SJSA1 (cell line): ENCODE results near the gene SIL1. TPM values are rescaled to one million over a fixed set of nuclear protein-coding genes. Genes with fewer than 3 reads are reported as not detected.
"Not testable (repeated sequence)": the region's sequence is repeated elsewhere in the genome, so short reads cannot be mapped to it uniquely, and the experiment has no call there.

ENCODE experiments used
- DNase-seq, 2 experiments: peaks; one replicate each; pipeline ENCODE4 v3.0.0-alpha.2; 2015 to 2020; ENCODE audit warnings: low spot score in 2 of 2, low read depth in 1 of 2
- H3K27ac ChIP-seq: fragments of 250-450 bp; sonication (Bioruptor Pico); 2 replicates; pipeline ENCODE4 v1.5.1; 2020; ENCODE audit warnings: mild to moderate bottlenecking, moderate library complexity
- H3K27me3 ChIP-seq: fragments of 250-450 bp; sonication (Bioruptor Pico); replicated peaks from 2 replicates; pipeline ENCODE4 v1.5.1; 2020; ENCODE audit warnings: mild to moderate bottlenecking, moderate library complexity
- H3K36me3 ChIP-seq: fragments of 250-450 bp; sonication (Bioruptor Pico); 2 replicates; pipeline ENCODE4 v1.5.1; 2020; ENCODE audit warnings: mild to moderate bottlenecking
- H3K4me1 ChIP-seq: fragments of 250-450 bp; sonication (Bioruptor Pico); replicated peaks from 2 replicates; pipeline ENCODE4 v1.6.1; 2021; ENCODE audit warnings: mild to moderate bottlenecking
- H3K4me3 ChIP-seq: fragments of 250-450 bp; sonication (Bioruptor Pico); 2 replicates; pipeline ENCODE4 v1.5.1; 2020; ENCODE audit warnings: mild to moderate bottlenecking
- H3K9me3 ChIP-seq: fragments of 250-450 bp; sonication (Bioruptor Pico); replicated peaks from 2 replicates; pipeline ENCODE4 v1.5.1; 2020; ENCODE audit warnings: mild to moderate bottlenecking
- total RNA-seq: library from RNA; depleted of rRNA; stranded (reverse); fragments of >200 nt; shearing (Covaris generic); gene quantifications from 2 replicates; pipeline ENCODE4 v1.2.3, GENCODE V29; 2014

The SIL1 gene
- total RNA-seq, 1 experiment from 2014 or later: 58.2 TPM

- Histone ChIP-seq H3K27me3 (no peaks in the 10 kb centered on the region), H3K9me3 (no peaks in the 10 kb centered on the region), H3K36me3 (no peaks in the 10 kb centered on the region)
Measured at GRCh38 chr5:139090581-139090980, 107.6 kb downstream of the SIL1 start.

GRCh38 chr5:139088024-139088423 is 110.1 kb downstream of the SIL1 start:
- no peak for DNase-seq
- H3K27me3 ChIP-seq: no peaks in the 10 kb centered on the region
- H3K27ac ChIP-seq: no peak overlapping the region
- no peaks in the 10 kb centered on the region for H3K9me3 ChIP-seq
- H3K4me1 ChIP-seq: no peaks in the 10 kb centered on the region
- H3K4me3 ChIP-seq: no peak overlapping the region
- H3K36me3 ChIP-seq: no peaks in the 10 kb centered on the region

More at GRCh38 chr5:139090581-139090980, 107.6 kb downstream of the SIL1 start:
- DNase-seq: no peak
- H3K27ac ChIP-seq: no peak overlapping the region
- H3K4me1 ChIP-seq: no peaks in the 10 kb centered on the region
- no peak overlapping the region for H3K4me3 ChIP-seq

- Histone ChIP-seq H3K9me3 (no peaks in the 10 kb centered on the region), H3K27ac (no peak overlapping the region), H3K27me3 (no peaks in the 10 kb centered on the region), H3K4me3 (no peak overlapping the region), H3K36me3 (no peaks in the 10 kb centered on the region), H3K4me1 (no peaks in the 10 kb centered on the region)
- no peak for DNase-seq
Measured at GRCh38 chr5:139082813-139083498, 115.2 kb downstream of the SIL1 start.

- no peak for DNase-seq
- Histone ChIP-seq H3K36me3 (no peaks in the 10 kb centered on the region), H3K9me3 (no peaks in the 10 kb centered on the region), H3K27me3 (no peaks in the 10 kb centered on the region), H3K4me1 (no peaks in the 10 kb centered on the region), H3K27ac (no peak overlapping the region), H3K4me3 (no peak overlapping the region)
Measured at GRCh38 chr5:139079991-139080610, 118.1 kb downstream of the SIL1 start.

- no peaks in the 10 kb centered on the region for H3K9me3 ChIP-seq
- no peak for DNase-seq
- H3K4me3 ChIP-seq: no peak overlapping the region
Measured at GRCh38 chr5:139079225-139079990, 118.8 kb downstream of the SIL1 start.

GRCh38 chr5:139078345-139078744 is 119.8 kb downstream of the SIL1 start:
- Histone ChIP-seq H3K27me3 (no peaks in the 10 kb centered on the region), H3K4me1 (no peaks in the 10 kb centered on the region), H3K4me3 (no peak overlapping the region), H3K27ac (no peak overlapping the region), H3K36me3 (no peaks in the 10 kb centered on the region), H3K9me3 (no peaks in the 10 kb centered on the region)
- no peak for DNase-seq

More at GRCh38 chr5:139079225-139079990, 118.8 kb downstream of the SIL1 start:
- H3K36me3 ChIP-seq: no peaks in the 10 kb centered on the region
- H3K27me3 ChIP-seq: no peaks in the 10 kb centered on the region
- H3K27ac ChIP-seq: no peak overlapping the region
- no peaks in the 10 kb centered on the region for H3K4me1 ChIP-seq

- no peak for DNase-seq
- Histone ChIP-seq H3K9me3 (no peaks in the 10 kb centered on the region), H3K27ac (no peak overlapping the region), H3K4me3 (no peak overlapping the region), H3K36me3 (no peaks in the 10 kb centered on the region), H3K4me1 (no peaks in the 10 kb centered on the region), H3K27me3 (no peaks in the 10 kb centered on the region)
Measured at GRCh38 chr5:139077899-139078298, 120.3 kb downstream of the SIL1 start.

- Histone ChIP-seq H3K9me3 (no peaks in the 10 kb centered on the region), H3K36me3 (no peaks in the 10 kb centered on the region), H3K4me1 (no peaks in the 10 kb centered on the region), H3K4me3 (no peak overlapping the region), H3K27me3 (no peaks in the 10 kb centered on the region), H3K27ac (no peak overlapping the region)
- DNase-seq: no peak
Measured at GRCh38 chr5:139076111-139076510, 122.1 kb downstream of the SIL1 start.

- DNase-seq: no peak
- Histone ChIP-seq H3K36me3 (no peaks in the 10 kb centered on the region), H3K9me3 (no peaks in the 10 kb centered on the region), H3K27me3 (no peaks in the 10 kb centered on the region), H3K4me3 (no peak overlapping the region), H3K4me1 (no peaks in the 10 kb centered on the region), H3K27ac (no peak overlapping the region)
Measured at GRCh38 chr5:139075066-139076050, 122.8 kb downstream of the SIL1 start.

GRCh38 chr5:139073956-139074355 is 124.2 kb downstream of the SIL1 start:
- H3K27me3 ChIP-seq, H3K36me3 ChIP-seq, H3K4me3 ChIP-seq, DNase-seq, H3K27ac ChIP-seq, H3K4me1 ChIP-seq, H3K9me3 ChIP-seq: not testable (repeated sequence)

- H3K9me3 ChIP-seq: no peaks in the 10 kb centered on the region
- H3K36me3 ChIP-seq: no peaks in the 10 kb centered on the region
- no peak for DNase-seq
- no peaks in the 10 kb centered on the region for H3K27me3 ChIP-seq
- H3K4me3 ChIP-seq: no peak overlapping the region
- H3K27ac ChIP-seq: no peak overlapping the region
- H3K4me1 ChIP-seq: no peaks in the 10 kb centered on the region
Measured at GRCh38 chr5:139068494-139069151, 129.5 kb downstream of the SIL1 start.

GRCh38 chr5:139068060-139068459 is 130.1 kb downstream of the SIL1 start:
- Histone ChIP-seq H3K27me3 (no peaks in the 10 kb centered on the region), H3K4me1 (no peaks in the 10 kb centered on the region), H3K9me3 (no peaks in the 10 kb centered on the region), H3K27ac (no peak overlapping the region), H3K36me3 (no peaks in the 10 kb centered on the region), H3K4me3 (no peak overlapping the region)
- no peak for DNase-seq

- Histone ChIP-seq H3K27me3 (no peaks in the 10 kb centered on the region), H3K4me1 (peaks cover 15% of the 10 kb centered on the region), H3K9me3 (no peaks in the 10 kb centered on the region), H3K27ac (no peak overlapping the region), H3K4me3 (no peak overlapping the region), H3K36me3 (no peaks in the 10 kb centered on the region)
- peak in 1 of 2 experiments; percentile 29 for DNase-seq
Measured at GRCh38 chr5:139065306-139065705, 132.9 kb downstream of the SIL1 start.
